SU-DHL-6 (cell line): ENCODE measurements around the gene CDK18.

Source experiments
- EZH2phosphoT487 ChIP-seq: fragments of 200-600 bp; sonication (generic), shearing (Covaris generic); conservative IDR thresholded peaks from 2 replicates; pipeline ENCODE4 v1.6.1; 2018; ENCODE audit warnings: mild to moderate bottlenecking, antibody characterized with exemption, low read length, moderate library complexity, mixed read lengths
- TF ChIP-seq, protein P1 (sequence below): fragments of 200-600 bp; sonication (generic); IDR thresholded peaks from one replicate; pipeline ENCODE4 v1.5.1; 2017; ENCODE audit warnings: antibody characterized with exemption, mild to moderate bottlenecking, low read length, moderate library complexity; ENCODE audit not compliant: insufficient read depth, poor library complexity, severe bottlenecking

GRCh38 chr1:205570173-205570501, 65.7 kb downstream of the CDK18 start:
- TF ChIP-seq, protein P1, sequence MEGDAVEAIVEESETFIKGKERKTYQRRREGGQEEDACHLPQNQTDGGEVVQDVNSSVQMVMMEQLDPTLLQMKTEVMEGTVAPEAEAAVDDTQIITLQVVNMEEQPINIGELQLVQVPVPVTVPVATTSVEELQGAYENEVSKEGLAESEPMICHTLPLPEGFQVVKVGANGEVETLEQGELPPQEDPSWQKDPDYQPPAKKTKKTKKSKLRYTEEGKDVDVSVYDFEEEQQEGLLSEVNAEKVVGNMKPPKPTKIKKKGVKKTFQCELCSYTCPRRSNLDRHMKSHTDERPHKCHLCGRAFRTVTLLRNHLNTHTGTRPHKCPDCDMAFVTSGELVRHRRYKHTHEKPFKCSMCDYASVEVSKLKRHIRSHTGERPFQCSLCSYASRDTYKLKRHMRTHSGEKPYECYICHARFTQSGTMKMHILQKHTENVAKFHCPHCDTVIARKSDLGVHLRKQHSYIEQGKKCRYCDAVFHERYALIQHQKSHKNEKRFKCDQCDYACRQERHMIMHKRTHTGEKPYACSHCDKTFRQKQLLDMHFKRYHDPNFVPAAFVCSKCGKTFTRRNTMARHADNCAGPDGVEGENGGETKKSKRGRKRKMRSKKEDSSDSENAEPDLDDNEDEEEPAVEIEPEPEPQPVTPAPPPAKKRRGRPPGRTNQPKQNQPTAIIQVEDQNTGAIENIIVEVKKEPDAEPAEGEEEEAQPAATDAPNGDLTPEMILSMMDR = no peak
- TF ChIP-seq EZH2phosphoT487 = no peak
